Vagina (tissue), 2 donors: ENCODE data around the gene WDR19.

ENCODE experiments used
- CTCF ChIP-seq, 3 experiments: fragments of 450-650 bp in 2 of 3; fragments of 200-600 bp in 1 of 3; sonication (generic) in 1 of 3; IDR thresholded peaks; one replicate each; pipeline ENCODE4 v1.5.1; 2017 to 2019; ENCODE audit warnings: antibody characterized with exemption in 3 of 3, mild to moderate bottlenecking in 2 of 3, moderate library complexity in 2 of 3
- POLR2AphosphoS5 ChIP-seq, 2 donors: sonication (generic); formaldehyde crosslinking; IDR thresholded peaks; one replicate each; pipeline ENCODE4 v1.9.0; 2017; ENCODE audit warnings: antibody characterized with exemption in 2 of 2, mild to moderate bottlenecking in 2 of 2, low read depth in 1 of 2; ENCODE audit not compliant: insufficient read depth in 1 of 2

GRCh38 chr4:39278476-39278875 lies 96.1 kb downstream of the WDR19 start:
- TF ChIP-seq CTCF (IDR thresholded peaks at IDR 0.05) (no peak), POLR2AphosphoS5 (IDR thresholded peaks at IDR 0.05; ENCODE audit: insufficient read depth in 1 of 2, low read depth in 1 of 2) (no peak)
